HCT116 (cell line): Measurements from ENCODE around the gene ILRUN. TPM values are rescaled to one million over a fixed set of nuclear protein-coding genes. Genes with fewer than 3 reads are reported as not detected.

Source experiments
- ATAC-seq: fragments of 200-7000 bp; cut with Tn5 transposase; 2 replicates; pipeline ENCODE4 v1.9.1; 2020; ENCODE audit warnings: mild to moderate bottlenecking, moderate library complexity
- BruUV-seq: library from RNA; stranded (reverse); fragments of 400-500 nt; replicated peaks from 2 replicates; lab custom pipeline; 2021; lab: Mats Ljungman, UMichigan
- CTCF ChIA-PET: fragments of 300-600 bp; sonication (Branson Sonifier 250); formaldehyde crosslinking; loops from one replicate; lab custom pipeline; 2021; ENCODE audit warnings: antibody characterized with exemption; lab: Charles Lee
- POLR2A ChIA-PET: fragments of 300-600, 350-600 bp; sonication (Branson Sonifier 250); formaldehyde crosslinking; loops from one replicate; lab custom pipeline; 2021; ENCODE audit warnings: antibody characterized with exemption; lab: Charles Lee
- RAD21 ChIA-PET, 2 experiments: fragments of 300-600 bp; sonication (Branson Sonifier 250); formaldehyde crosslinking; loops; one replicate each; lab custom pipeline; 2023; ENCODE audit warnings: low total read pairs in 2 of 2; ENCODE audit not compliant: uncharacterized antibody in 2 of 2, unreplicated experiment in 2 of 2, low non-redundant PET in 1 of 2; lab: Charles Lee
- DNase-seq: peaks from one replicate; pipeline ENCODE4 v3.0.0-alpha.2; 2010; ENCODE audit warnings: low read depth, low spot score
- H2AFZ ChIP-seq: fragments of 200-600 bp; shearing (Covaris generic), sonication (generic); 2 replicates; pipeline ENCODE4 v1.6.1; 2017; ENCODE audit warnings: low read depth, mixed run types, mixed read lengths, antibody characterized with exemption, low read length; ENCODE audit not compliant: poor library complexity, severe bottlenecking
- H3K27ac ChIP-seq: 2 replicates; pipeline ENCODE4 v1.5.1; 2012; ENCODE audit warnings: low read depth, low read length
- H3K27me3 ChIP-seq: fragments of 200-600 bp; sonication (generic); 2 replicates; pipeline ENCODE4 v1.6.1; 2016; ENCODE audit warnings: mixed run types, low read length, mixed read lengths; ENCODE audit not compliant: insufficient read depth
- H3K36me3 ChIP-seq, 2 experiments: fragments of 200-500 bp in 1 of 2; fragments of 200-600 bp in 1 of 2; sonication (Bioruptor generic) in 1 of 2; sonication (generic) in 1 of 2; 2 replicates each; pipeline versions ENCODE4 v1.5.1 to v1.6.1; 2014 to 2016; ENCODE audit warnings: low read length in 2 of 2, inconsistent platforms in 1 of 2, mixed read lengths in 1 of 2, mixed run types in 1 of 2; ENCODE audit not compliant: insufficient read depth in 2 of 2, control insufficient read depth in 1 of 2
- H3K4me1 ChIP-seq, 2 experiments: fragments of 200-600 bp in 1 of 2; sonication (generic) in 1 of 2; 2 replicates each; pipeline versions ENCODE4 v1.5.1 to v1.6.1; 2012 to 2017; ENCODE audit warnings: low read length in 2 of 2, inconsistent platforms in 1 of 2, mild to moderate bottlenecking in 1 of 2, mixed read lengths in 1 of 2, mixed run types in 1 of 2, moderate library complexity in 1 of 2; ENCODE audit not compliant: insufficient read depth in 2 of 2, control insufficient read depth in 1 of 2
- H3K4me2 ChIP-seq: fragments of 200-600 bp; sonication (generic); 2 replicates; pipeline ENCODE4 v1.6.1; 2017; ENCODE audit warnings: mixed run types, low read length, mixed read lengths
- H3K4me3 ChIP-seq, 2 experiments: fragments of 200-600 bp in 1 of 2; sonication (generic) in 1 of 2; replicated peaks in 1 of 2; 2 replicates each; pipeline ENCODE4 v1.5.1; 2011 to 2016; ENCODE audit warnings: low read length in 2 of 2, control low read depth in 1 of 2, low read depth in 1 of 2, mild to moderate bottlenecking in 1 of 2, mixed read lengths in 1 of 2, mixed run types in 1 of 2
- H3K79me2 ChIP-seq: fragments of 200-600 bp; sonication (generic); 2 replicates; pipeline ENCODE4 v1.6.1; 2017; ENCODE audit warnings: mild to moderate bottlenecking, mixed run types, low read length, moderate library complexity, mixed read lengths; ENCODE audit not compliant: insufficient read depth
- H3K9ac ChIP-seq: fragments of 200-600 bp; sonication (generic); 2 replicates; pipeline ENCODE4 v1.6.1; 2016; ENCODE audit warnings: low read length, mixed read lengths
- H3K9me2 ChIP-seq: fragments of 200-600 bp; sonication (generic), shearing (Covaris generic); 2 replicates; pipeline ENCODE4 v1.6.1; 2017; ENCODE audit warnings: mixed run types, mild to moderate bottlenecking, moderate library complexity; ENCODE audit not compliant: insufficient read depth
- H3K9me3 ChIP-seq, 2 experiments: fragments of 200-500 bp in 1 of 2; fragments of 200-600 bp in 1 of 2; sonication (Bioruptor generic) in 1 of 2; sonication (generic) in 1 of 2; 2 replicates each; pipeline ENCODE4 v1.6.1; 2014 to 2017; ENCODE audit warnings: low read length in 2 of 2, mixed read lengths in 2 of 2, inconsistent platforms in 1 of 2, low read depth in 1 of 2, mild to moderate bottlenecking in 1 of 2, mixed run types in 1 of 2, moderate library complexity in 1 of 2; ENCODE audit not compliant: control insufficient read depth in 1 of 2, insufficient read depth in 1 of 2
- H4K20me1 ChIP-seq: fragments of 200-600 bp; sonication (generic), shearing (Covaris generic); 2 replicates; pipeline ENCODE4 v1.6.1; 2017; ENCODE audit warnings: mixed run types, mild to moderate bottlenecking, moderate library complexity; ENCODE audit not compliant: insufficient read depth
- CEBPB ChIP-seq: IDR thresholded peaks from 2 replicates; pipeline ENCODE4 v1.6.1; 2012; ENCODE audit warnings: low read depth
- EGR1 ChIP-seq: IDR thresholded peaks from 2 replicates; pipeline ENCODE4 v1.6.1; 2012; ENCODE audit warnings: low read depth
- ELF1 ChIP-seq: IDR thresholded peaks from 2 replicates; pipeline ENCODE4 v1.6.1; 2012; ENCODE audit warnings: low read depth, borderline replicate concordance
- EZH2 ChIP-seq: fragments of 200-600 bp; sonication (generic); IDR thresholded peaks from 2 replicates; pipeline ENCODE4 v1.6.1; 2017; ENCODE audit warnings: antibody characterized with exemption, mixed run types
- EZH2phosphoT487 ChIP-seq: fragments of 200-600 bp; IDR thresholded peaks from 2 replicates; pipeline ENCODE4 v1.6.1; 2018; ENCODE audit warnings: antibody characterized with exemption, borderline replicate concordance
- JUND ChIP-seq: IDR thresholded peaks from 2 replicates; pipeline ENCODE4 v1.6.1; 2012
- POLR2A ChIP-seq: IDR thresholded peaks from 2 replicates; pipeline ENCODE4 v1.7.0; 2011; ENCODE audit warnings: borderline replicate concordance; ENCODE audit not compliant: insufficient read depth, insufficient read length; ENCODE audit errors: extremely low read depth
- POLR2AphosphoS5 ChIP-seq: IDR thresholded peaks from 2 replicates; pipeline ENCODE4 v1.6.1; 2011; ENCODE audit warnings: mild to moderate bottlenecking, low read depth, low read length, moderate library complexity
- RAD21 ChIP-seq: IDR thresholded peaks from 2 replicates; pipeline ENCODE4 v1.6.1; 2012; ENCODE audit warnings: low read depth, mild to moderate bottlenecking
- SP1 ChIP-seq: IDR thresholded peaks from 2 replicates; pipeline ENCODE4 v1.6.1; 2012; ENCODE audit warnings: low read depth
- SRF ChIP-seq: IDR thresholded peaks from 2 replicates; pipeline ENCODE4 v1.6.1; 2012; ENCODE audit warnings: low read depth
- TCF7L2 ChIP-seq: IDR thresholded peaks from 2 replicates; pipeline ENCODE4 v1.7.0; 2011; ENCODE audit warnings: borderline replicate concordance, inconsistent platforms; ENCODE audit not compliant: insufficient read depth, insufficient read length; ENCODE audit errors: extremely low read depth
- YY1 ChIP-seq: IDR thresholded peaks from 2 replicates; pipeline ENCODE4 v1.6.1; 2011; ENCODE audit warnings: low read length, low read depth, moderate library complexity, mild to moderate bottlenecking; ENCODE audit not compliant: insufficient replicate concordance; ENCODE audit errors: extremely low read depth
- ZFX ChIP-seq: fragments of 450-650 bp; IDR thresholded peaks from 2 replicates; pipeline ENCODE4 v1.6.1; 2017
- ZNF274 ChIP-seq: fragments of 200-500 bp; sonication (Bioruptor generic); IDR thresholded peaks from 2 replicates; pipeline ENCODE4 v1.6.1; 2014; ENCODE audit warnings: mild to moderate bottlenecking, low read depth, low read length, inconsistent platforms
- intact Hi-C: fragments of 100-400 bp; cut with micrococcal nuclease; formaldehyde crosslinking; loops from 2 replicates; pipeline ENCODE4 v1.10.0; 2022
- total RNA-seq: library from RNA; stranded (reverse); gene quantifications from one replicate; pipeline ENCODE4 v1.2.1, GENCODE V29; 2021; ENCODE audit not compliant: unreplicated experiment
- TF ChIP-seq, protein P1 (sequence below): IDR thresholded peaks from 2 replicates; pipeline ENCODE4 v1.6.1; 2012; ENCODE audit warnings: low read depth
- TF ChIP-seq, protein P2 (sequence below): IDR thresholded peaks from 2 replicates; pipeline ENCODE4 v1.6.1; 2012
- TF ChIP-seq, protein P3 (sequence below): IDR thresholded peaks from 2 replicates; pipeline ENCODE4 v1.6.1; 2011; ENCODE audit warnings: mild to moderate bottlenecking, low read length, moderate library complexity; ENCODE audit not compliant: insufficient replicate concordance; ENCODE audit errors: extremely low read depth
- TF ChIP-seq, protein P4 (sequence below): IDR thresholded peaks from 2 replicates; pipeline ENCODE4 v1.6.1; 2012
- TF ChIP-seq, protein P5 (sequence below), 3 experiments: fragments of 200-600 bp in 1 of 3; sonication (generic) in 1 of 3; IDR thresholded peaks in 2 of 3; conservative IDR thresholded peaks in 1 of 3; 2 replicates each; pipeline ENCODE4 v1.5.1; 2012 to 2017; ENCODE audit warnings: low read depth in 2 of 3, low read length in 2 of 3, antibody characterized with exemption in 1 of 3, borderline replicate concordance in 1 of 3, control low read depth in 1 of 3, mild to moderate bottlenecking in 1 of 3, mixed read lengths in 1 of 3, mixed run types in 1 of 3, moderate library complexity in 1 of 3; ENCODE audit not compliant: insufficient read depth in 1 of 3

The ILRUN gene
- total RNA-seq, 1 experiment from 2014 or later, result 51.9 TPM

DNA sequence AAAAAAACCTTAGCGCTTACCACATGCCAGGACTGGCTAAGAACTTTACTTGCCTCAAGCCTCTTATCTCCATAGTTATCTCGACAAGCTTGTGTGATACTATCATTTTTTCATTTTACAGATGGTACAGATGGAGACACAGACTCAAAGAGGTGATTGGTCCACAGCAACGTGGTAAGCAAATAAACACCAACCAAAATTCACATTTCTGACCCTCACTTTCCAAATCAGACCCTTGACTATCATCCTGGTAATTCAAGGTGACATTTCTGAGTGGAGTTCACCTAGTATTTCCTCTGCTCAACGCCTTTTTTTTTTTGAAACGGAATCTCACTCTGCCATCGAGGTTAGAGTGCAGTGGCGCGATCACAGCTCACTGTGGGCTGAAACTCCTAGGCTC is 25.9 kb upstream of the ILRUN start:
- CTCF ChIA-PET, result no interaction called here
- intact Hi-C loops, result no loop called here
- H3K36me3 ChIP-seq, result no peaks in the 10 kb centered on the region
- POLR2A ChIA-PET, result no interaction called here
- peak overlapping the region; percentile 50 for H2AFZ ChIP-seq
- H3K4me3 ChIP-seq, result no peak overlapping the region
- no peak overlapping the region for H3K9ac ChIP-seq
- RAD21 ChIA-PET, result no interaction called here
- no TSS peak for BruUV-seq
- ATAC-seq, result no peak
- no peak overlapping the region for H3K27ac ChIP-seq
- TF ChIP-seq EZH2phosphoT487, result no peak
- TF ChIP-seq, protein P1, sequence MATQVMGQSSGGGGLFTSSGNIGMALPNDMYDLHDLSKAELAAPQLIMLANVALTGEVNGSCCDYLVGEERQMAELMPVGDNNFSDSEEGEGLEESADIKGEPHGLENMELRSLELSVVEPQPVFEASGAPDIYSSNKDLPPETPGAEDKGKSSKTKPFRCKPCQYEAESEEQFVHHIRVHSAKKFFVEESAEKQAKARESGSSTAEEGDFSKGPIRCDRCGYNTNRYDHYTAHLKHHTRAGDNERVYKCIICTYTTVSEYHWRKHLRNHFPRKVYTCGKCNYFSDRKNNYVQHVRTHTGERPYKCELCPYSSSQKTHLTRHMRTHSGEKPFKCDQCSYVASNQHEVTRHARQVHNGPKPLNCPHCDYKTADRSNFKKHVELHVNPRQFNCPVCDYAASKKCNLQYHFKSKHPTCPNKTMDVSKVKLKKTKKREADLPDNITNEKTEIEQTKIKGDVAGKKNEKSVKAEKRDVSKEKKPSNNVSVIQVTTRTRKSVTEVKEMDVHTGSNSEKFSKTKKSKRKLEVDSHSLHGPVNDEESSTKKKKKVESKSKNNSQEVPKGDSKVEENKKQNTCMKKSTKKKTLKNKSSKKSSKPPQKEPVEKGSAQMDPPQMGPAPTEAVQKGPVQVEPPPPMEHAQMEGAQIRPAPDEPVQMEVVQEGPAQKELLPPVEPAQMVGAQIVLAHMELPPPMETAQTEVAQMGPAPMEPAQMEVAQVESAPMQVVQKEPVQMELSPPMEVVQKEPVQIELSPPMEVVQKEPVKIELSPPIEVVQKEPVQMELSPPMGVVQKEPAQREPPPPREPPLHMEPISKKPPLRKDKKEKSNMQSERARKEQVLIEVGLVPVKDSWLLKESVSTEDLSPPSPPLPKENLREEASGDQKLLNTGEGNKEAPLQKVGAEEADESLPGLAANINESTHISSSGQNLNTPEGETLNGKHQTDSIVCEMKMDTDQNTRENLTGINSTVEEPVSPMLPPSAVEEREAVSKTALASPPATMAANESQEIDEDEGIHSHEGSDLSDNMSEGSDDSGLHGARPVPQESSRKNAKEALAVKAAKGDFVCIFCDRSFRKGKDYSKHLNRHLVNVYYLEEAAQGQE, result no peak
- TF ChIP-seq ELF1, result no peak
- TF ChIP-seq ZNF274, result no peak
- TF ChIP-seq POLR2A, result no peak
- TF ChIP-seq RAD21, result no peak
- TF ChIP-seq YY1, result no peak
- TF ChIP-seq EGR1, result no peak
- no peak for TF ChIP-seq JUND
- no peak for TF ChIP-seq SP1
- TF ChIP-seq TCF7L2, result no peak
- TF ChIP-seq POLR2AphosphoS5, result no peak
- no peak for TF ChIP-seq EZH2
- TF ChIP-seq CEBPB, result no peak
- TF ChIP-seq, protein P2, sequence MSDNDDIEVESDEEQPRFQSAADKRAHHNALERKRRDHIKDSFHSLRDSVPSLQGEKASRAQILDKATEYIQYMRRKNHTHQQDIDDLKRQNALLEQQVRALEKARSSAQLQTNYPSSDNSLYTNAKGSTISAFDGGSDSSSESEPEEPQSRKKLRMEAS, result no peak
- TF ChIP-seq, protein P3, sequence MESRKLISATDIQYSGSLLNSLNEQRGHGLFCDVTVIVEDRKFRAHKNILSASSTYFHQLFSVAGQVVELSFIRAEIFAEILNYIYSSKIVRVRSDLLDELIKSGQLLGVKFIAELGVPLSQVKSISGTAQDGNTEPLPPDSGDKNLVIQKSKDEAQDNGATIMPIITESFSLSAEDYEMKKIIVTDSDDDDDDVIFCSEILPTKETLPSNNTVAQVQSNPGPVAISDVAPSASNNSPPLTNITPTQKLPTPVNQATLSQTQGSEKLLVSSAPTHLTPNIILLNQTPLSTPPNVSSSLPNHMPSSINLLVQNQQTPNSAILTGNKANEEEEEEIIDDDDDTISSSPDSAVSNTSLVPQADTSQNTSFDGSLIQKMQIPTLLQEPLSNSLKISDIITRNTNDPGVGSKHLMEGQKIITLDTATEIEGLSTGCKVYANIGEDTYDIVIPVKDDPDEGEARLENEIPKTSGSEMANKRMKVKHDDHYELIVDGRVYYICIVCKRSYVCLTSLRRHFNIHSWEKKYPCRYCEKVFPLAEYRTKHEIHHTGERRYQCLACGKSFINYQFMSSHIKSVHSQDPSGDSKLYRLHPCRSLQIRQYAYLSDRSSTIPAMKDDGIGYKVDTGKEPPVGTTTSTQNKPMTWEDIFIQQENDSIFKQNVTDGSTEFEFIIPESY, result no peak
- no peak for TF ChIP-seq SRF
- TF ChIP-seq, protein P4, sequence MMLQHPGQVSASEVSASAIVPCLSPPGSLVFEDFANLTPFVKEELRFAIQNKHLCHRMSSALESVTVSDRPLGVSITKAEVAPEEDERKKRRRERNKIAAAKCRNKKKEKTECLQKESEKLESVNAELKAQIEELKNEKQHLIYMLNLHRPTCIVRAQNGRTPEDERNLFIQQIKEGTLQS, result no peak
- TF ChIP-seq ZFX, result no peak
- TF ChIP-seq, protein P5, sequence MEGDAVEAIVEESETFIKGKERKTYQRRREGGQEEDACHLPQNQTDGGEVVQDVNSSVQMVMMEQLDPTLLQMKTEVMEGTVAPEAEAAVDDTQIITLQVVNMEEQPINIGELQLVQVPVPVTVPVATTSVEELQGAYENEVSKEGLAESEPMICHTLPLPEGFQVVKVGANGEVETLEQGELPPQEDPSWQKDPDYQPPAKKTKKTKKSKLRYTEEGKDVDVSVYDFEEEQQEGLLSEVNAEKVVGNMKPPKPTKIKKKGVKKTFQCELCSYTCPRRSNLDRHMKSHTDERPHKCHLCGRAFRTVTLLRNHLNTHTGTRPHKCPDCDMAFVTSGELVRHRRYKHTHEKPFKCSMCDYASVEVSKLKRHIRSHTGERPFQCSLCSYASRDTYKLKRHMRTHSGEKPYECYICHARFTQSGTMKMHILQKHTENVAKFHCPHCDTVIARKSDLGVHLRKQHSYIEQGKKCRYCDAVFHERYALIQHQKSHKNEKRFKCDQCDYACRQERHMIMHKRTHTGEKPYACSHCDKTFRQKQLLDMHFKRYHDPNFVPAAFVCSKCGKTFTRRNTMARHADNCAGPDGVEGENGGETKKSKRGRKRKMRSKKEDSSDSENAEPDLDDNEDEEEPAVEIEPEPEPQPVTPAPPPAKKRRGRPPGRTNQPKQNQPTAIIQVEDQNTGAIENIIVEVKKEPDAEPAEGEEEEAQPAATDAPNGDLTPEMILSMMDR (IDR thresholded peaks at IDR 0.05 in 2 of 3, conservative IDR thresholded peaks at IDR 0.05 in 1 of 3; ENCODE audit: borderline replicate concordance in 1 of 3, insufficient read depth in 1 of 3, low read depth in 2 of 3, low read length in 2 of 3), result no peak
- H4K20me1 ChIP-seq, result no peaks in the 10 kb centered on the region
- peaks cover 0 to 3% of the 10 kb centered on the region in 2 experiments; a peak in 1 of 4 replicates for H3K9me3 ChIP-seq
- DNase-seq, result no peak
- no peak overlapping the region for H3K4me2 ChIP-seq
- H3K27me3 ChIP-seq, result no peaks in the 10 kb centered on the region
- H3K4me1 ChIP-seq, result peaks cover 0 to 7% of the 10 kb centered on the region in 2 experiments; a peak in 2 of 4 replicates
- no peaks in the 10 kb centered on the region for H3K9me2 ChIP-seq
- H3K79me2 ChIP-seq, result no peaks in the 10 kb centered on the region
